ENCODE measurements around the gene NDUFB5. TPM values are rescaled to one million over a fixed set of nuclear protein-coding genes. Genes with fewer than 3 reads are reported as not detected.
"Not testable (repeated sequence)": the region's sequence is repeated elsewhere in the genome, so short reads cannot be mapped to it uniquely, and the experiment has no call there.

Gene NDUFB5
- total RNA-seq, 2 donors from 2014 or later, result 33.3 to 37.3 TPM

DNA sequence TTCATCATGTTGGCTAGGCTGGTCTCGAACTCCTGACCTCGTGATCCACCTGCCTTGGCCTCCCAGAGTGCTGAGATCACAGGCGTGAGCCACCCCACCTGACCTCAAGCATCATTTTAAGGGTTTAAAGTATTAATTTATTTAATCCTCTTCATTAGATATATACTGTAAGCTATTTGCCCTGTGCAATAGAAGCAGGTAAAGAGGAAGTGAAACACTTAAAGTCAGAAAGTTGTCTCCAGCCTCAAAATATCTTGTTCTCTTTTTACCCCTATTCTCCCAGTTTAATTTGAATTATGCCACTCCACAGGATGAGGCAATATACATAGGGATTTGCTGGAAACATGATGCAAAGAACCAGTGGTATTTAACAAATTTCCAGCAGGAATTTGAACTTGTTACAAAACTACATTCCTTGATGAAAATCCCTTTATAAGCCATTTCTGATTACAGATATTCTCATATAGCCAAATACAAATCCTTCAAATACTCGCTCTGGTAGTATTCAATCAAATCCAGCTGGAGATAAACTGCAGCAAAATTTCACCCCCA, 2.0 kb downstream of the NDUFB5 start:
- no peak for ATAC-seq
- H3K9me3 ChIP-seq (ENCODE audit: control insufficient read depth, low read length, poor library complexity, severe bottlenecking), result no peaks in the 10 kb centered on the region
- DNase-seq, result no peak
- Mint-ChIP-seq H3K4me3 (no peak overlapping the region), H3K27me3 (no peaks in the 10 kb centered on the region), H3K27ac (peak overlapping the region; percentile 41), H3K4me1 (peaks cover 40% of the 10 kb centered on the region), H3K36me3 (ENCODE audit: low read depth) (peaks cover 11% of the 10 kb centered on the region)

GRCh38 chr3:179608931-179609720, 4.5 kb downstream of the NDUFB5 start:
- Mint-ChIP-seq H3K4me3 (peak overlapping the region; percentile 71), H3K36me3 (ENCODE audit: low read depth) (peaks cover 11% of the 10 kb centered on the region), H3K27ac (peak overlapping the region; percentile 95), H3K4me1 (peaks cover 40% of the 10 kb centered on the region), H3K27me3 (no peaks in the 10 kb centered on the region)
- no peaks in the 10 kb centered on the region for H3K9me3 ChIP-seq (ENCODE audit: control insufficient read depth, low read length, poor library complexity, severe bottlenecking)
- DNase-seq (no peak), ATAC-seq (peak; percentile 23)

GRCh38 chr3:179610066-179610465, 5.5 kb downstream of the NDUFB5 start:
- no peak overlapping the region for H3K4me3 Mint-ChIP-seq
- ATAC-seq, result no peak
- H3K27me3 Mint-ChIP-seq, result no peaks in the 10 kb centered on the region
- no peaks in the 10 kb centered on the region for H3K9me3 ChIP-seq (ENCODE audit: control insufficient read depth, low read length, poor library complexity, severe bottlenecking)
- peaks cover 7% of the 10 kb centered on the region for H3K36me3 Mint-ChIP-seq (ENCODE audit: low read depth)
- H3K27ac Mint-ChIP-seq, result peak overlapping the region; percentile 72
- no peak for DNase-seq
- peaks cover 35% of the 10 kb centered on the region for H3K4me1 Mint-ChIP-seq

DNA sequence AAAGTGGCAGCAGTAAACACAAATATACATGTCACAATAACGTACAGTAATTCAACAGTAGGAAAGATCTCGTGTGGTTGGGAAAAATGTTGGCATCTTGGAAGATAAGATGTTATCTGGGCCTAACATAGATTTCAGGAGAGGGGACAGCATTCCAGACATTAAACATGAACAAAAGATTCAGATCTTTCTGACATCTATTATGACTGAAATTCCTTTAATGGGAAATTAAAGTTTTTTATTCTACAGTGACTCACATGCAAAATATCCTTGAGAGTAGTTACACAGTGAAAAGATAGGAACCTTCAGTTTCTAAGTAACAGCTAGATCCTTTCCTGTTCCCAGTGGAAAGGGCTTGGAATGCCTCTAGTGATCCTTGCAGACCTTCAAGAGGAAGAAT, 9.2 kb downstream of the NDUFB5 start:
- DNase-seq (no peak), ATAC-seq (no peak)
- H3K4me3 Mint-ChIP-seq, result no peak overlapping the region
- no peaks in the 10 kb centered on the region for H3K27me3 Mint-ChIP-seq
- H3K9me3 ChIP-seq (ENCODE audit: control insufficient read depth, low read length, poor library complexity, severe bottlenecking), result no peaks in the 10 kb centered on the region
- peak overlapping the region; percentile 54 for H3K27ac Mint-ChIP-seq
- peaks cover 19% of the 10 kb centered on the region for H3K4me1 Mint-ChIP-seq
- H3K36me3 Mint-ChIP-seq (ENCODE audit: low read depth), result peaks cover 5% of the 10 kb centered on the region

GRCh38 chr3:179615458-179616173, 11.0 kb downstream of the NDUFB5 start:
- no peak for ATAC-seq
- H3K27ac Mint-ChIP-seq, result no peak overlapping the region
- H3K4me1 Mint-ChIP-seq, result peaks cover 6% of the 10 kb centered on the region
- no peaks in the 10 kb centered on the region for H3K9me3 ChIP-seq (ENCODE audit: control insufficient read depth, low read length, poor library complexity, severe bottlenecking)
- H3K36me3 Mint-ChIP-seq (ENCODE audit: low read depth), result peaks cover 9% of the 10 kb centered on the region
- H3K27me3 Mint-ChIP-seq, result no peaks in the 10 kb centered on the region
- H3K4me3 Mint-ChIP-seq, result no peak overlapping the region
- no peak for DNase-seq

GRCh38 chr3:179622023-179622422, 17.4 kb downstream of the NDUFB5 start:
- no peak overlapping the region for H3K4me3 Mint-ChIP-seq

DNA sequence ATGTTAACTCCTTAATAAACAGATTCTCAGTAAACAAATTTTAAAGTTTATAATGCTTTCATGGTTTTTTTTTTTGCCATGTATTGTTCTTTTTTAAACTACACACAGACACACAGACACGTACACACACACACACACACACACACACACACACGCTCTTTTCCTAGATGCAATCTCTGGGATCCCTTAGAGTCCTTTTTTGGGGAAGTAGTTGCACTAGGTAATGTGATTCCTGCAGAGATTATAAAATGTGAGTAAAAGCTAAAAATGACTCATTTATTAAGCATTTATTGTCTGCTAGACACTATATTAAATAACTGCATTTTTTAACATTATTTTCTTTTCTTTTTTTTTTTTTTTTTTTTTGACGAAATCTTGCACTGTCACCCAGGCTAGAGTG, 19.9 kb downstream of the NDUFB5 start:
- no peak for DNase-seq
- peaks cover 16% of the 10 kb centered on the region for H3K36me3 Mint-ChIP-seq (ENCODE audit: low read depth)
- H3K4me3 Mint-ChIP-seq, result no peak overlapping the region
- H3K4me1 Mint-ChIP-seq, result peaks cover 5% of the 10 kb centered on the region
- H3K27me3 Mint-ChIP-seq, result no peaks in the 10 kb centered on the region
- H3K9me3 ChIP-seq (ENCODE audit: control insufficient read depth, low read length, poor library complexity, severe bottlenecking), result no peaks in the 10 kb centered on the region
- no peak overlapping the region for H3K27ac Mint-ChIP-seq
- no peak for ATAC-seq

More at GRCh38 chr3:179622023-179622422, 17.4 kb downstream of the NDUFB5 start:
- Mint-ChIP-seq H3K27ac (peak overlapping the region; percentile 14), H3K36me3 (ENCODE audit: low read depth) (peaks cover 16% of the 10 kb centered on the region), H3K4me1 (peaks cover 5% of the 10 kb centered on the region), H3K27me3 (no peaks in the 10 kb centered on the region)
- ATAC-seq, result no peak
- no peak for DNase-seq
- H3K9me3 ChIP-seq (ENCODE audit: control insufficient read depth, low read length, poor library complexity, severe bottlenecking), result no peaks in the 10 kb centered on the region

- Mint-ChIP-seq H3K27ac (no peak overlapping the region), H3K4me1 (peaks cover 2% of the 10 kb centered on the region), H3K27me3 (no peaks in the 10 kb centered on the region), H3K36me3 (ENCODE audit: low read depth) (no peaks in the 10 kb centered on the region), H3K4me3 (no peak overlapping the region)
- no peak for DNase-seq
- H3K9me3 ChIP-seq (ENCODE audit: control insufficient read depth, low read length, poor library complexity, severe bottlenecking), result no peaks in the 10 kb centered on the region
- ATAC-seq, result no peak
These were observed 26.3 kb downstream of the NDUFB5 start for GRCh38 chr3:179630753-179631451.

DNA sequence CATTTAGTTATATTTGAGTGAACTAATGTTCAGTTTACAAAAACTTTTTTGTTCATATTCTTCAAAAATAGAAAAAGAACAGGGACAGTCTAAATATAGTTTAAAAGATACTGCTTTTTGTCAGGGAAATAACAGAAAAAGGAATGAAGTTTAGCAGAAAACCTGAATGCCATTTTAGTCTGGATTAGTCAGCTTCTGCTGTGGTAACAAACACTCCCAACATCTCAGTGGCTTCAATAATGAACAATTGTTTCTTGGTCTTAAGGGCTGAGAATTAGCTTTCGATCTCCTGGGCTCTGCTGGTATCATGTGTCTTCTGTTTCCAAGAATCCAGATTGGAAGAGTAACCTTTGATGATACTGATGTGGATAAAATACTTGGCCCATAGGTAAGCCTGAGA, 35.9 kb downstream of the NDUFB5 start:
- Mint-ChIP-seq H3K27ac (no peak overlapping the region), H3K27me3 (no peaks in the 10 kb centered on the region), H3K36me3 (ENCODE audit: low read depth) (no peaks in the 10 kb centered on the region), H3K4me3 (no peak overlapping the region), H3K4me1 (no peaks in the 10 kb centered on the region)
- no peaks in the 10 kb centered on the region for H3K9me3 ChIP-seq (ENCODE audit: control insufficient read depth, low read length, poor library complexity, severe bottlenecking)
- ATAC-seq, result no peak
- DNase-seq, result no peak

DNA sequence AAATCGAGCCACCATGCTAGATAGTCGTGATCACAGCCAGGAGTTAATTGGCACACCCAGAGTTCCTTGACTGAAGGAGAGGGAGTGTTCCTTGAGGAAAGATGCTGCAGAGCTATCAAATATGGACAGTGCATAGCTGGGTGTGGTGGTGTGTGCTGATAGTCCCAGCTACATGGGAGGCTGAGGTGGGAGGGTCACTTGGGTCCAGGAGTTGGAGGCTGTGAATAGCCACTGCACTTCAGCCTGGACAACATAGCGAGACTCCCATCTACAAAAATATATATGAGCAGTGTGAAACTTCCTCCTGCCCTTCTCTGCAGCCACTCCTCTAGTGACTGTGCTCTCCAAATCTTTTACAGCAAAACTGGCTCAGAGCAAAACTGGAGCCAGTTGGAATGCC, 38.3 kb downstream of the NDUFB5 start:
- H3K4me3 Mint-ChIP-seq, result no peak overlapping the region
- H3K4me1 Mint-ChIP-seq, result no peaks in the 10 kb centered on the region
- no peaks in the 10 kb centered on the region for H3K9me3 ChIP-seq (ENCODE audit: control insufficient read depth, low read length, poor library complexity, severe bottlenecking)
- ATAC-seq (no peak), DNase-seq (no peak)
- H3K27me3 Mint-ChIP-seq, result no peaks in the 10 kb centered on the region
- H3K36me3 Mint-ChIP-seq (ENCODE audit: low read depth), result no peaks in the 10 kb centered on the region
- H3K27ac Mint-ChIP-seq, result no peak overlapping the region

DNA sequence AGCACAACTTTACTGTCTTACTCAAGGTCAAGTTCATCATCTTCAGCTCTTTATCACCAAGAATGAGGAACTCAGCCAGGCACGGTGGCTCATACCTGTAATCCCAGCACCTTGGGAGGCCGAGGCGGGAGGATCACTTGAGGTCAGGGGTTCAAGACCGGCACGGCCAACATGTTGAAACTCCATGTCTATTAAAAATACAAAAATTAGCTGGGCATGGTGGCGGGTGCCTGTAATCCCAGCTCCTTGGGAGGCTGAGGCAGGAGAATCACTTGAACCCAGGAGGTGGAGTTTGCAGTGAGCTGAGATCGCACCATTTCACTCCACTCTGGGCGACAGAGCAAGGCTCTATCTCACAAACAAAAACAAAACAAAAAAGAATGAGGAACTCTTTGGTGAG, 39.2 kb downstream of the NDUFB5 start:
- not testable (repeated sequence) for H3K27me3 Mint-ChIP-seq; H3K4me1 Mint-ChIP-seq; ATAC-seq; DNase-seq; H3K4me3 Mint-ChIP-seq; H3K27ac Mint-ChIP-seq; H3K9me3 ChIP-seq (ENCODE audit: control insufficient read depth, low read length, poor library complexity, severe bottlenecking); H3K36me3 Mint-ChIP-seq (ENCODE audit: low read depth)

DNA sequence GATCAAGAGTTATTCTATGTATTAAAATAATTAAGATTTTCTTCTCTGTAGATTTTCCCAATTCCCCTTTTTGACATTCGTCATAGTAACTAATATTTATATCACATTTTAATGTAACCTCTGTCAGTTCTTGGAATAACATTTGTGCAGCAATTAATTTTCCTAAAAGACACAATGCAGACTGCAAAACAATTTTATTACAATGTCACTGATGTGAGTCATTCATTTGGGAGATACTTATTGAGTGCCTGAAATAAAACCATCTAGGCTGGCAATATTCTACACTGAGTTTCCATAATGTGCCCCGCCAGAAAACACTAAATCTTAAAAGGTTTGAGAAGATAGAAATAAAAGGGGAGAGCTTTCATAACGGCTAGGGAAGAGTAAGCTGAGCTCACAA, 41.6 kb downstream of the NDUFB5 start:
- Mint-ChIP-seq H3K4me1 (no peaks in the 10 kb centered on the region), H3K27ac (no peak overlapping the region), H3K27me3 (no peaks in the 10 kb centered on the region), H3K4me3 (no peak overlapping the region), H3K36me3 (ENCODE audit: low read depth) (no peaks in the 10 kb centered on the region)
- ATAC-seq (no peak), DNase-seq (no peak)
- H3K9me3 ChIP-seq (ENCODE audit: control insufficient read depth, low read length, poor library complexity, severe bottlenecking), result no peaks in the 10 kb centered on the region
